H1 (cell line): ENCODE measurements around the gene MCL1. TPM values are rescaled to one million over a fixed set of nuclear protein-coding genes. Genes with fewer than 3 reads are reported as not detected.

Source experiments
- CTCF ChIA-PET: fragments of 300-600 bp; sonication (Branson Sonifier 250); formaldehyde crosslinking; loops from one replicate; lab custom pipeline; 2021; ENCODE audit not compliant: partially characterized antibody; lab: Charles Lee
- POLR2A ChIA-PET: fragments of 300-600 bp; sonication (Branson Sonifier 250); formaldehyde crosslinking; loops from one replicate; lab custom pipeline; 2021; ENCODE audit warnings: inconsistent platforms; ENCODE audit not compliant: partially characterized antibody; lab: Charles Lee
- DNase-seq, 2 experiments: peaks; one replicate each; pipeline versions ENCODE4 v3.0.0 to v3.0.0-alpha.2; 2010 to 2022; ENCODE audit warnings: low spot score in 2 of 2, low read depth in 1 of 2, mixed read lengths in 1 of 2
- FAIRE-seq: peaks from 2 replicates; lab custom pipeline; 2011; peaks lifted over from hg19 to GRCh38; lab: Jason Lieb, UNC
- H2AFZ ChIP-seq: 2 replicates; pipeline ENCODE4 v1.8.1; 2012; ENCODE audit warnings: low read length, inconsistent platforms
- H2AK5ac ChIP-seq: 2 replicates; pipeline ENCODE4 v1.6.1; 2013; ENCODE audit warnings: low read depth, low read length
- H2BK120ac ChIP-seq: replicated peaks from 2 replicates; pipeline ENCODE3; 2013; ENCODE audit warnings: low read depth, low read length, inconsistent platforms
- H2BK12ac ChIP-seq: 2 replicates; pipeline ENCODE4 v1.6.1; 2013; ENCODE audit warnings: low read depth, low read length
- H2BK15ac ChIP-seq: 2 replicates; pipeline ENCODE4 v1.6.1; 2013; ENCODE audit warnings: low read length
- H2BK20ac ChIP-seq: 2 replicates; pipeline ENCODE4 v1.6.1; 2013; ENCODE audit warnings: low read length
- H2BK5ac ChIP-seq: 2 replicates; pipeline ENCODE4 v1.6.1; 2013; ENCODE audit warnings: low read depth, low read length
- H3K14ac ChIP-seq: 2 replicates; pipeline ENCODE4 v1.6.1; 2013; ENCODE audit warnings: inconsistent platforms; ENCODE audit not compliant: insufficient read length
- H3K18ac ChIP-seq: 2 replicates; pipeline ENCODE4 v1.6.1; 2013; ENCODE audit warnings: low read length; ENCODE audit errors: extremely low read depth
- H3K23ac ChIP-seq: 2 replicates; pipeline ENCODE4 v1.6.1; 2013; ENCODE audit warnings: inconsistent platforms; ENCODE audit not compliant: insufficient read length
- H3K23me2 ChIP-seq: 2 replicates; pipeline ENCODE4 v1.6.1; 2013; ENCODE audit warnings: low read depth, low read length
- H3K27ac ChIP-seq: 2 replicates; pipeline ENCODE4 v1.6.1; 2011; ENCODE audit warnings: low read depth, low read length, inconsistent platforms
- H3K27me3 ChIP-seq, 4 experiments: replicated peaks in 1 of 4; 1 replicate in 1 of 4; 2 replicates in 3 of 4; pipeline versions ENCODE4 v1.6.1 to v1.8.1; 2011 to 2013; ENCODE audit warnings: low read length in 3 of 4, mild to moderate bottlenecking in 3 of 4, inconsistent platforms in 2 of 4, mixed read lengths in 2 of 4, moderate library complexity in 1 of 4; ENCODE audit not compliant: control insufficient read depth in 3 of 4, insufficient read depth in 3 of 4; ENCODE audit errors: extremely low read depth in 1 of 4
- H3K36me3 ChIP-seq, 4 experiments: 2 replicates each; pipeline versions ENCODE4 v1.6.1 to v1.8.1; 2011 to 2013; ENCODE audit warnings: mild to moderate bottlenecking in 4 of 4, low read length in 3 of 4, moderate library complexity in 2 of 4, control low read depth in 1 of 4, inconsistent platforms in 1 of 4; ENCODE audit not compliant: insufficient read depth in 4 of 4, control insufficient read depth in 2 of 4
- H3K4ac ChIP-seq: replicated peaks from 2 replicates; pipeline ENCODE3; 2013; ENCODE audit warnings: low read length, low read depth, mixed read lengths, inconsistent platforms; ENCODE audit not compliant: insufficient read length
- H3K4me1 ChIP-seq, 4 experiments: replicated peaks in 1 of 4; 1 replicate in 1 of 4; 2 replicates in 3 of 4; pipeline versions ENCODE4 v1.6.1 to v1.8.1; 2011 to 2013; ENCODE audit warnings: low read length in 3 of 4, inconsistent platforms in 2 of 4, mixed read lengths in 1 of 4; ENCODE audit not compliant: insufficient read depth in 4 of 4, control insufficient read depth in 3 of 4
- H3K4me2 ChIP-seq, 2 experiments: 2 replicates each; pipeline versions ENCODE4 v1.6.1 to v1.8.1; 2011 to 2013; ENCODE audit warnings: low read depth in 2 of 2, low read length in 2 of 2, control low read depth in 1 of 2, inconsistent platforms in 1 of 2, mild to moderate bottlenecking in 1 of 2; ENCODE audit not compliant: insufficient read depth in 1 of 2
- H3K4me3 ChIP-seq, 4 experiments: fragments of 200-600, 300-600 bp in 1 of 4; sonication (generic), shearing (Covaris generic), sonication (Bioruptor Twin) in 1 of 4; 2 replicates each; pipeline versions ENCODE4 v1.5.1 to v1.8.1; 2011 to 2016; ENCODE audit warnings: low read length in 4 of 4, low read depth in 3 of 4, control low read depth in 2 of 4, inconsistent platforms in 2 of 4, mild to moderate bottlenecking in 2 of 4, mixed read lengths in 1 of 4, moderate library complexity in 1 of 4; ENCODE audit not compliant: insufficient read depth in 2 of 4; ENCODE audit errors: extremely low read depth in 1 of 4
- H3K56ac ChIP-seq: replicated peaks from 2 replicates; pipeline ENCODE3; 2013; ENCODE audit warnings: low read depth, mild to moderate bottlenecking, mixed read lengths, low read length, inconsistent platforms; ENCODE audit not compliant: insufficient read length
- H3K79me1 ChIP-seq: 2 replicates; pipeline ENCODE4 v1.6.1; 2013; ENCODE audit warnings: low read depth, low read length, control low read depth
- H3K79me2 ChIP-seq, 2 experiments: 2 replicates each; pipeline versions ENCODE4 v1.6.1 to v1.8.1; 2012 to 2013; ENCODE audit warnings: low read length in 2 of 2, mild to moderate bottlenecking in 2 of 2, inconsistent platforms in 1 of 2; ENCODE audit not compliant: insufficient read depth in 2 of 2, control insufficient read depth in 1 of 2
- H3K9ac ChIP-seq, 4 experiments: replicated peaks in 1 of 4; 1 replicate in 1 of 4; 2 replicates in 3 of 4; pipeline versions ENCODE4 v1.6.1 to v1.8.1; 2011 to 2013; ENCODE audit warnings: low read depth in 3 of 4, low read length in 3 of 4, control low read depth in 2 of 4, mild to moderate bottlenecking in 2 of 4, moderate library complexity in 2 of 4, inconsistent platforms in 1 of 4; ENCODE audit errors: extremely low read depth in 1 of 4
- H3K9me3 ChIP-seq, 2 experiments: 2 replicates each; pipeline versions ENCODE4 v1.6.1 to v1.8.1; 2012 to 2013; ENCODE audit warnings: mild to moderate bottlenecking in 2 of 2, moderate library complexity in 2 of 2, control low read depth in 1 of 2, inconsistent platforms in 1 of 2, low read depth in 1 of 2, low read length in 1 of 2, mixed read lengths in 1 of 2; ENCODE audit not compliant: insufficient read depth in 2 of 2
- H4K20me1 ChIP-seq, 2 experiments: replicated peaks in 1 of 2; 2 replicates each; pipeline versions ENCODE3 to v1.8.1; 2011 to 2013; ENCODE audit warnings: inconsistent platforms in 2 of 2, low read length in 2 of 2, mild to moderate bottlenecking in 1 of 2; ENCODE audit not compliant: insufficient read depth in 2 of 2, control insufficient read depth in 1 of 2
- H4K5ac ChIP-seq: 2 replicates; pipeline ENCODE4 v1.6.1; 2013; ENCODE audit warnings: low read length, low read depth, mixed read lengths, inconsistent platforms; ENCODE audit not compliant: insufficient read length
- H4K8ac ChIP-seq: 2 replicates; pipeline ENCODE4 v1.8.0; 2013; ENCODE audit warnings: mild to moderate bottlenecking, moderate library complexity, low read length, inconsistent platforms; ENCODE audit not compliant: insufficient read depth; ENCODE audit errors: extremely low read depth
- H4K91ac ChIP-seq: replicated peaks from 2 replicates; pipeline ENCODE3; 2013; ENCODE audit warnings: low read length, mixed read lengths, inconsistent platforms; ENCODE audit not compliant: insufficient read length
- CBX5 ChIP-seq: fragments of 300-800, 300-1000 bp; sonication (generic); IDR thresholded peaks from 2 replicates; pipeline ENCODE4 v1.7.1; 2016; ENCODE audit warnings: antibody characterized with exemption, low read length, low read depth
- KDM1A ChIP-seq: fragments of 200-600, 300-600 bp; sonication (generic); IDR thresholded peaks from 2 replicates; pipeline ENCODE4 v1.7.1; 2016; ENCODE audit warnings: mild to moderate bottlenecking, low read length, borderline replicate concordance
- POLR2A ChIP-seq, 2 experiments: IDR thresholded peaks; 1 replicate in 1 of 2; 2 replicates in 1 of 2; pipeline ENCODE4 v1.6.1; 2011; ENCODE audit warnings: low read depth in 2 of 2, low read length in 2 of 2, mild to moderate bottlenecking in 2 of 2; ENCODE audit errors: control extremely low read depth in 1 of 2
- SUZ12 ChIP-seq: fragments of 200-600 bp; sonication (generic); IDR thresholded peaks from 2 replicates; pipeline ENCODE4 v1.6.1; 2012; ENCODE audit warnings: mild to moderate bottlenecking, inconsistent platforms, low read length, moderate library complexity, mixed read lengths
- TEAD4 ChIP-seq: IDR thresholded peaks from 2 replicates; pipeline ENCODE4 v1.6.1; 2012; ENCODE audit warnings: low read depth, low read length, inconsistent platforms, mixed read lengths
- WGBS, 2 experiments: shearing (Covaris generic) in 1 of 2; methylation state at CpG; one replicate each; pipeline versions ENCODE4 v1.1.6 to v1.1.7; 2013 to 2015; ENCODE audit warnings: low lambda C conversion rate in 2 of 2, mixed read lengths in 2 of 2, inconsistent platforms in 1 of 2, low coverage in 1 of 2, missing lambda C conversion rate in 1 of 2; ENCODE audit not compliant: insufficient replicate concordance in 2 of 2, insufficient coverage in 1 of 2, insufficient read length in 1 of 2; ENCODE audit errors: extremely low coverage in 1 of 2, missing lambda C conversion rate in 1 of 2; 5-methylcytosine and 5-hydroxymethylcytosine counted together
- polyA plus RNA-seq, 7 experiments: library from polyadenylated mRNA; depleted of rRNA in 3 of 7; stranded (reverse) in 5 of 7; unstranded in 2 of 7; fragments of >200 nt in 5 of 7; fragments of 200-250 nt in 2 of 7; gene quantifications; 1 replicate in 5 of 7; 2 replicates in 1 of 7; 4 replicates in 1 of 7; pipeline versions ENCODE4 v1.2.1 to v1.2.3, GENCODE V29; 2011 to 2013; ENCODE audit warnings: missing spikeins in 2 of 7, mixed read lengths in 2 of 7
- total RNA-seq: library from RNA; stranded (reverse); fragmentation: NEBNext Ultra II Directional; extraction: Animal tissue kit (Norgen Biotek cat#: 25700); gene quantifications from 2 replicates; pipeline ENCODE4 v1.2.1, GENCODE V29; 2021

Gene MCL1
- total and polyA plus RNA-seq, 2 of the 8 experiments (the other 6 are each of a cell fraction or from before 2014, with no cell fraction given) = 61.1 to 218 TPM

DNA sequence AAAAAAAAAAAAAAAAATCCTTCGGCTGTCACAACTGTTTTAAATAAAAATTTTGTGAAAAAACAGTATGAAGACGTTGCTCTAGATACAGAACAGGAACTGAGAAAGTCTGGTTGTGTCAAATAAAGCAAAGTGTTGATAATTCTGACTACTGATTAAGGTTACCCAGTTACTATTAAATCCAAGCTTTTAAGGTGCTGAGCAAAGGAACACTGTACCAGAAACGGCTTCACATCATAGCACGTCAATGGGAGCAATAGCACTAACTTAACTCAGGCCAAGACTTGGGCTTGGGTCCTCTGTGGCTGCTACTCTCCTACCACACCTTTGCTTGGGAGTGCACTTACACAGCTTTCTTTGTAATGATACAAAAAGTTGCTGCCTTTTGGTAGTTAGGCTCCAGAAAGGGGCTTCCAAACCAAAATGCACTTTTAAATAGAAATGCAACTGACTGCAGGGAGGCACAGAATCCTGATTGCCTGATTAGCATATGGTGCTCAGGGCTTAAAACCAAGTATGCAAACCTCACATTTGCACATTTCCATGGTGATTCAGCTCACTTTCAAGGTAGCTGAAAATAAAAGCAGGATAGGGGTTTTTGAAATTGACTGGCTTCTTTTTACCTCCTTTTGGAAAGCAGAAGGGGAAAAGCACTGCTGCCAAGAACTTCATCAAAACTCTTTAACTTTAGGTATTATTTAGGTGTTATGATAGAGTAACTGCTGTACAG lies 6.3 kb downstream of the MCL1 start:
- H2BK5ac ChIP-seq = no peak overlapping the region
- H4K8ac ChIP-seq = no peak overlapping the region
- H3K4me3 ChIP-seq = peak overlapping the region in 2 of 4 experiments; percentile 8 to 12; a peak in 2 of 8 replicates
- H2AFZ ChIP-seq = no peak overlapping the region
- WGBS, 2 experiments = 89% methylated on average over 4 of the region's 4 CpGs; no CpG with 5 or more reads in 1 of the 2 experiments
- H4K91ac ChIP-seq = no peak overlapping the region
- H3K79me2 ChIP-seq = peaks cover 31 to 79% of the 10 kb centered on the region in 2 experiments
- CTCF ChIA-PET = interaction anchor here (0.8 to 4.2 kb wide), 5 partner anchors 9 to 19 kb away, joined by 3 to 34 read pairs (median 4); no protein-coding TSS in a partner anchor
- no peaks in the 10 kb centered on the region for H3K27me3 ChIP-seq
- no peak overlapping the region for H2AK5ac ChIP-seq
- no peak overlapping the region for H3K23ac ChIP-seq
- peaks cover 2% of the 10 kb centered on the region for H3K79me1 ChIP-seq
- DNase-seq = no peak
- H3K4ac ChIP-seq = no peak overlapping the region
- H4K20me1 ChIP-seq = peaks cover 23 to 29% of the 10 kb centered on the region in 2 experiments
- H2BK120ac ChIP-seq = no peak overlapping the region
- H3K36me3 ChIP-seq = peaks cover 25 to 64% (median 41%) of the 10 kb centered on the region in 4 experiments
- FAIRE-seq = no peak
- no peak overlapping the region; the same call in 1 of the 2 replicates for H3K27ac ChIP-seq
- no peak overlapping the region for H3K56ac ChIP-seq
- no peaks in the 10 kb centered on the region for H3K9me3 ChIP-seq
- H4K5ac ChIP-seq = peak overlapping the region; percentile 8
- no peak overlapping the region for H2BK20ac ChIP-seq
- peaks cover 14 to 31% (median 18%) of the 10 kb centered on the region in 4 experiments; a peak in 6 of 7 replicates for H3K4me1 ChIP-seq
- peak overlapping the region in 1 of 2 experiments; percentile 17; a peak in 2 of 4 replicates for H3K4me2 ChIP-seq
- H2BK12ac ChIP-seq = no peak overlapping the region
- POLR2A ChIA-PET = interaction anchor here (0.7 to 43.7 kb wide), 9 partner anchors 9 to 407 kb away, joined by 3 to 1380 read pairs (median 4); partner anchors contain the start of genes ADAMTSL4 and ENSA
- H3K18ac ChIP-seq = no peak overlapping the region
- H3K14ac ChIP-seq = no peak overlapping the region
- H3K9ac ChIP-seq = peak overlapping the region in 2 of 4 experiments; percentile 21 to 43; a peak in 2 of 7 replicates
- no peak overlapping the region for H2BK15ac ChIP-seq
- H3K23me2 ChIP-seq = peaks cover 7% of the 10 kb centered on the region; the same call in 1 of the 2 replicates
- no peak for TF ChIP-seq KDM1A
- no peak for TF ChIP-seq CBX5
- peak; percentile 69 to 72 for TF ChIP-seq POLR2A (IDR thresholded peaks at IDR 0.05; ENCODE audit: control extremely low read depth in 1 of 2, low read depth in 2 of 2, low read length in 2 of 2)
- no peak for TF ChIP-seq SUZ12
- no peak for TF ChIP-seq TEAD4
